ENCODE measurements around the gene OR2S2. TPM values are rescaled to one million over a fixed set of nuclear protein-coding genes. Genes with fewer than 3 reads are reported as not detected.
"Not testable (repeated sequence)": the region's sequence is repeated elsewhere in the genome, so short reads cannot be mapped to it uniquely, and the experiment has no call there.

The OR2S2 gene
- total RNA-seq, 4 donors from 2014 or later, result not detected

GRCh38 chr9:35994959-35995358 is 37.0 kb upstream of the OR2S2 start:
- no peak for TF ChIP-seq CTCF (IDR thresholded peaks at IDR 0.05)
- ATAC-seq (ENCODE audit: low FRiP score), result no peak
- no peak for DNase-seq (ENCODE audit: low spot score)

GRCh38 chr9:35993976-35994720 is 36.2 kb upstream of the OR2S2 start:
- ATAC-seq (ENCODE audit: low FRiP score), result no peak
- no peak for DNase-seq (ENCODE audit: low spot score)
- no peak for TF ChIP-seq CTCF (IDR thresholded peaks at IDR 0.05)

GRCh38 chr9:35993136-35993535 is 35.2 kb upstream of the OR2S2 start:
- DNase-seq (ENCODE audit: low spot score); ATAC-seq (ENCODE audit: low FRiP score): not testable (repeated sequence)

GRCh38 chr9:35990155-35990554 is 32.2 kb upstream of the OR2S2 start:
- no peak for TF ChIP-seq CTCF (IDR thresholded peaks at IDR 0.05)
- no peak for ATAC-seq (ENCODE audit: low FRiP score)

GRCh38 chr9:35984021-35984420 is 26.1 kb upstream of the OR2S2 start:
- no peak for DNase-seq (ENCODE audit: low spot score)

More at GRCh38 chr9:35990155-35990554, 32.2 kb upstream of the OR2S2 start:
- no peak for DNase-seq (ENCODE audit: low spot score)

GRCh38 chr9:35981699-35982098 is 23.7 kb upstream of the OR2S2 start:
- no peak for TF ChIP-seq CTCF (IDR thresholded peaks at IDR 0.05)
- ATAC-seq (ENCODE audit: low FRiP score), result no peak
- DNase-seq (ENCODE audit: low spot score), result no peak

More at GRCh38 chr9:35984021-35984420, 26.1 kb upstream of the OR2S2 start:
- no peak for TF ChIP-seq CTCF (IDR thresholded peaks at IDR 0.05)
- ATAC-seq (ENCODE audit: low FRiP score), result no peak

GRCh38 chr9:35980289-35981011 is 22.5 kb upstream of the OR2S2 start:
- DNase-seq (ENCODE audit: low spot score) (no peak), ATAC-seq (ENCODE audit: low FRiP score) (no peak)
- TF ChIP-seq CTCF (IDR thresholded peaks at IDR 0.05), result no peak
